ENCODE data around the gene EFHB.

DNA sequence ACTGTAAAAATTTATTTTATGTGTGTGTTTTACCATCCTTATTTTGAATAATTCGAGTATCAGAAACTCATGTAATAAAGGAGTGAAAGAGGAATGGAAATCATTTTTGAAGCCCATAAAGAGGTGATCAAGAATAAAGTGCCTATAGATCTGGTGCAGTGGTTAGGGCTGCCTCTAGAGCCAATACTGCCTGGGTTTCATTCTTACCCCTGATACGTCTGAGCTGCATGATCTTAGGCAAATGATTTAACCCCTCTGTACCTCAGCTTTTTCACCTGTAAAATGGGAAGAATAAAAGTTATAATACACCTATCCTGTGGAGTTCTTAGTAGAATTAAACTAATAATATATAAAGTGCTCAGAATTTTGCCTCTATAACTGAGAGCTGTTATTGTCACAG is 30.4 kb downstream of the EFHB start:
- no peak for TF ChIP-seq GATA2 (IDR thresholded peaks at IDR 0.05; ENCODE audit: low read depth, low read length)
- TF ChIP-seq GATA3 (IDR thresholded peaks at IDR 0.05; ENCODE audit: low read depth, low read length) = no peak
